ENCODE data around the gene NRIP3. TPM values are rescaled to one million over a fixed set of nuclear protein-coding genes. Genes with fewer than 3 reads are reported as not detected.

Gene NRIP3
- total RNA-seq, 4 donors from 2014 or later, result 0.42 to 1.8 (median 1.3) TPM; not detected in 1

DNA sequence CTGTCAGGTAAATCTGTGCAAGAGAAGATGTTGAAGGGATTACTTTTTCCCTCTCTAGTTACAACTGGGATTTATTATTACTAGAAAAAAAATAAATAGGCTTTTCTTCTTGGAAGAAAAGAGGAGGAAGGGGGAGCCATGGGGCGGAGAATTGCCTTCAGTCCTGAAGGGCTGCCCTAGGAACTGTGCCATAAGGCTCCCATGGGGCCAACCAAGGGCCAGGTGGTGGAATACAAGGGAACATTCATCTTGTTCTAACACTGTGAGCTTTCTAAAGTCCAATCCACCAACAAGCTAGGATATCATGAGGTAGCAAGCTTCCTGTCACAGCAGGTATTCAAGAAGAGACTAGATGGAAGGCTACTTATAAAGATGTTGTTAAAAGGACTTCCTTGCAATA is 24.8 kb upstream of the NRIP3 start:
- Histone ChIP-seq H3K27ac (no peak overlapping the region), H3K36me3 (no peaks in the 10 kb centered on the region), H3K4me1 (peaks cover 0 to 13% (median 0%) of the 10 kb centered on the region in 4 donors), H3K9me3 (no peaks in the 10 kb centered on the region), H3K27me3 (no peaks in the 10 kb centered on the region), H3K4me3 (no peak overlapping the region)
- DNase-seq (ENCODE audit: low spot score in 2 of 2), result peak in 1 of 2 donors; percentile 43
- TF ChIP-seq EP300 (IDR thresholded peaks at IDR 0.05) (no peak), POLR2A (IDR thresholded peaks at IDR 0.05) (no peak), CTCF (IDR thresholded peaks at IDR 0.05) (no peak)
- WGBS, 2 donors, result 30 to 65% methylated on average over 1 of the region's 1 CpG

GRCh38 chr11:9025101-9025850 is 21.5 kb upstream of the NRIP3 start:
- H3K27ac ChIP-seq, result no peak overlapping the region
- H3K9me3 ChIP-seq, result no peaks in the 10 kb centered on the region
- TF ChIP-seq EP300 (IDR thresholded peaks at IDR 0.05) (no peak), POLR2A (IDR thresholded peaks at IDR 0.05) (no peak), CTCF (IDR thresholded peaks at IDR 0.05) (no peak)
- WGBS, 2 donors, result 95 to 97% methylated on average over 9 of the region's 9 CpGs
- peaks cover 0 to 28% (median 0%) of the 10 kb centered on the region in 4 donors for H3K4me1 ChIP-seq
- H3K27me3 ChIP-seq, result no peaks in the 10 kb centered on the region
- DNase-seq (ENCODE audit: low spot score in 2 of 2), result no peak
- H3K36me3 ChIP-seq, result no peaks in the 10 kb centered on the region
- no peak overlapping the region for H3K4me3 ChIP-seq

DNA sequence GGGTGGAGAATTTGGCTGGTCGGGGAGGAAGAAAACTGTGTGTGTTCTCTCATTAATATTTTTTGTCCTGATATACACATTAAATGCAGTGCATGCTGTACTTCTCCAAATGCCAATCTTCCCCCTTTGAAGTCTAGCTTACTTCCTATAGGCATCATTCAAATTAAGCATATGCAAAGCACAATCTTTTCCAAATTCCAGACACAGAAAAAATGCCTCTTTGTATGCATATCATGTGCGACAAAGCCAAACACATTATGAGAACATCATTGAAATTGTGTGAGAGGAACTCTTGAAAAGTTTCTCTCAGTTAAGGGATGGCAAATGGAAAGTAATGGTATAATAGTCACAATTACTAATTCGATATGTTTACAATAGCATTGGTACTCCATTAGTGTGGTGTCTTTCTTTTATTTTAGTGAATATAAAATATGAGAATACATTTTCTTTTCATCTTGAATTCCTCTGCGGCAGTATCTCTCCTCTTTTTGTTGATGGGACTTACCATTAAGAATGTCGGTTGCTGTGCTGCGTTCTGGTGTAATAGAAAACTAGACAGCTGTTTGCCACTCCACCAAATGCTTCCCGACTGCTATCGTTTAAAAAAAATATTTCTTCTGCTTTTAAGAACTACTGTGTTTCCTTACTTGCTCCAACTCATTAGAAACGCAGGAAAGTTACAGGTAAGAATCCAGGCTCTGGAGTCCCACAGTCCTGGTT is 19.3 kb upstream of the NRIP3 start:
- no peak for DNase-seq (ENCODE audit: low spot score in 2 of 2)
- Histone ChIP-seq H3K4me1 (peaks cover 0 to 15% (median 0%) of the 10 kb centered on the region in 4 donors), H3K4me3 (no peak overlapping the region), H3K9me3 (no peaks in the 10 kb centered on the region), H3K27ac (no peak overlapping the region), H3K27me3 (no peaks in the 10 kb centered on the region), H3K36me3 (no peaks in the 10 kb centered on the region)
- 80 to 87% methylated on average over 9 of the region's 9 CpGs for WGBS, 2 donors
- TF ChIP-seq EP300 (IDR thresholded peaks at IDR 0.05) (no peak), POLR2A (IDR thresholded peaks at IDR 0.05) (no peak), CTCF (IDR thresholded peaks at IDR 0.05) (no peak)

DNA sequence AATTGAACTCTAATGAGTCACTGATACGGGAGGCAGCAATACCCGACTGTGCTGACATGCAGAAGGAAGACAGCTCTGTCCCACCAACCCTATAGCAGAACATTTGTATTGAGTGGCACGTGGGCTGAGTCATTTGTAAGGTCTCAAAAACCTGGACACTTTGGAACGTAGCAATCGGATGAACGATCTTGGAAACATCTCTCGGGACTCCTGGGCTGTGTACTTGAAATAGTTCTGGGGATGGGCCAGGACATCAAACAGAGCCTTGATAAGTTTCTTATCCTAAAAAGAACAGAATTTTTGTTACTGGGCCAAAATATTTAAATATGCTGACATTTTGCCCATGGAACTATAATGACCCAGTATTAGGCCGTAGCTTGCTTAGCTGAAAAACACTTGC is 17.1 kb upstream of the NRIP3 start:
- TF ChIP-seq EP300 (IDR thresholded peaks at IDR 0.05), result no peak
- no peak for TF ChIP-seq CTCF (IDR thresholded peaks at IDR 0.05)
- no peak for TF ChIP-seq POLR2A (IDR thresholded peaks at IDR 0.05)
- peaks cover 0 to 29% (median 0%) of the 10 kb centered on the region in 4 donors for H3K4me1 ChIP-seq
- H3K36me3 ChIP-seq, result no peaks in the 10 kb centered on the region
- no peak overlapping the region for H3K27ac ChIP-seq
- no peak overlapping the region for H3K4me3 ChIP-seq
- no peaks in the 10 kb centered on the region for H3K27me3 ChIP-seq
- no peaks in the 10 kb centered on the region for H3K9me3 ChIP-seq
- no peak for DNase-seq (ENCODE audit: low spot score in 2 of 2)
- 26 to 28% methylated on average over 8 of the region's 8 CpGs for WGBS, 2 donors

DNA sequence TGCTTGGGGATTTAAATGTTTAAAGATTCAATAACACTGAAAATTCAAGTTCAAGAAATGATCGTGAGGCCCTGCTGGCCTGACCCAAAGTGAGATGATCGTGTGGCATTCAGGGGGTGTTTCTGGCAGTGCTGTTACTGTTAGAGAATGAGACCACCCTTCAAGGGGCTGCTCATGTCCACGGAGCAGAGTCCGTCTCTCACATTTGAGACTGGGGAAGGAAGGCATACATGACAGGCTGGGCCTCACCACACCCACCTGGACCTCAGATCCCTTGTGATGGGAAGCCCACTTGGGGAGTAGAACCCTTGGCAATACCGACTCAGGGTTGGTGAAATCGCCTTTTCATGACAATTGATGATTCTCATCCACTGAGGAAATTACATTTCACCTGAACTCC is 16.1 kb upstream of the NRIP3 start:
- TF ChIP-seq EP300 (IDR thresholded peaks at IDR 0.05) (no peak), POLR2A (IDR thresholded peaks at IDR 0.05) (no peak), CTCF (IDR thresholded peaks at IDR 0.05) (no peak)
- DNase-seq (ENCODE audit: low spot score in 2 of 2), result no peak
- no peak overlapping the region for H3K4me3 ChIP-seq
- peaks cover 0 to 32% (median 0%) of the 10 kb centered on the region in 4 donors for H3K4me1 ChIP-seq
- 90 to 95% methylated on average over 6 of the region's 6 CpGs for WGBS, 2 donors
- H3K36me3 ChIP-seq, result no peaks in the 10 kb centered on the region
- H3K27ac ChIP-seq, result no peak overlapping the region
- H3K27me3 ChIP-seq, result no peaks in the 10 kb centered on the region
- H3K9me3 ChIP-seq, result no peaks in the 10 kb centered on the region
